Stimulated activated CD4-positive, alpha-beta T cell treated with anti-CD3 and anti-CD28 coated beads, Interleukin-4, amount 100 ng/mL, for 48 hours (primary cell): ENCODE measurements around the gene SELENOM.
"Not testable (repeated sequence)": the region's sequence is repeated elsewhere in the genome, so short reads cannot be mapped to it uniquely, and the experiment has no call there.

Experiments used
- DNase-seq, 2 donors: peaks; one replicate each; pipeline ENCODE4 v3.0.0-alpha.2; 2020; ENCODE audit warnings: low read depth in 2 of 2

The SELENOM gene

GRCh38 chr22:31133911-31134310 lies 26.5 kb upstream of the SELENOM start:
- no peak for DNase-seq

GRCh38 chr22:31130873-31131272 lies 23.5 kb upstream of the SELENOM start:
- DNase-seq, result no peak

DNA sequence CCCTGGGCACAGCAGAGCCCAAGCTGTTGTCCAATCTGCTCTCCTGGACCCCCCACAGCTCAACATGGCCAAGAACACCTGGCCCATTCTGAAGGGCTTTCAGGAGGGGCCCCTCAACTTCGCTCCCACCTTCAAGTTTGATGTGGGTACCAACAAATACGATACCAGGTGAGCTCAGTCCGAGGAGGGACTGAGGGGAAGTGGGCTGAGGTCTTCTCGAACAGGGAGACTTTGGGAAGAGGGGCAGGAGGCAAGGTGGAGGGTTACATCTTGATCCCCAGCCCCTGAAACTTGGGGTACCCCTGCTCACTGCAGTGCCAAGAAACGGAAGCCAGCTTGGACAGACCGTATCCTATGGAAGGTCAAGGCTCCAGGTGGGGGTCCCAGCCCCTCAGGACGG lies 20.8 kb upstream of the SELENOM start:
- no peak for DNase-seq

GRCh38 chr22:31127181-31127772 lies 19.9 kb upstream of the SELENOM start:
- no peak for DNase-seq

DNA sequence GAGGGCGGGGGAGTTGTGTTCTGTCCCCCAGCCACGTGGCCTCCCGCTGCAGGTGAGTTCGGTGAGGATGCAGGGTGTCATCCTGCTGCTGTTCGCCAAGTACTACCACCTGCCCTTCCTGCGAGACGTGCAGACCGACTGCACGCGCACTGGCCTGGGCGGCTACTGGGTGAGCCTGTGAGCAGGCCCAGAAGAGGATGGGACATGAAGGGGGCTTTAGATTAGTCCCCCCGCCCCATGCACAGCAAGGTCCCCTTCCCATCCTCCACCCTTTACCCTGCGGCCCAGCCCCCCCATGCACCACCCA lies 19.5 kb upstream of the SELENOM start:
- DNase-seq, result no peak

DNA sequence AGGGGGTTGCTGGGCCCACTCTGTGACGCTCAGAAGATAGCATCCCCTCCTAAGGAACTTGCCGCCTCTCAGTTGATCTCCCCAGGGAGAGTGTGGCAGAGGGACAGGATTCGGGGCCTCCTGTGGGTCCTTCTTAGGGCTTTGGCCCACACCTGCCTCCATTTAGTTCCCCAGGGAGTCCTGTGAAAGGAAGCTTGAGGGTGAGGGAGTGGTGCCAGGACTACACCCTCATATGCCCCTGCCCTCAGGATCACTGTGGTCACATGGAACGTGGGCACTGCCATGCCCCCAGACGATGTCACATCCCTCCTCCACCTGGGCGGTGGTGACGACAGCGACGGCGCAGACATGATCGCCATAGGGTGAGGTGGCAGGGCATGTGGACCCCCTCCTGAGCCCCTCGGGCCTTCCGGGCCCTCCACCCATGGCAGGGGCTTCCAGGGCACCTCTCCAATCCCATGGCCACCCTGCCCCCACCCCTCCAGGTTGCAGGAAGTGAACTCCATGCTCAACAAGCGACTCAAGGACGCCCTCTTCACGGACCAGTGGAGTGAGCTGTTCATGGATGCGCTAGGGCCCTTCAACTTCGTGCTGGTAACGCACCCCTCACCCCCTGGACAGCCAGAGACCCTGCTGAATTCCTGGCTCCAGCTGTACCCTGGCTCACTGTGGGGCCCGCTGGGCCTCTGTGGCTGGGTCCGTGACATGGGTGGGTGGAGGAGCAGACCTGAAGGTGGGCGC lies 18.9 kb upstream of the SELENOM start:
- DNase-seq, result no peak

DNA sequence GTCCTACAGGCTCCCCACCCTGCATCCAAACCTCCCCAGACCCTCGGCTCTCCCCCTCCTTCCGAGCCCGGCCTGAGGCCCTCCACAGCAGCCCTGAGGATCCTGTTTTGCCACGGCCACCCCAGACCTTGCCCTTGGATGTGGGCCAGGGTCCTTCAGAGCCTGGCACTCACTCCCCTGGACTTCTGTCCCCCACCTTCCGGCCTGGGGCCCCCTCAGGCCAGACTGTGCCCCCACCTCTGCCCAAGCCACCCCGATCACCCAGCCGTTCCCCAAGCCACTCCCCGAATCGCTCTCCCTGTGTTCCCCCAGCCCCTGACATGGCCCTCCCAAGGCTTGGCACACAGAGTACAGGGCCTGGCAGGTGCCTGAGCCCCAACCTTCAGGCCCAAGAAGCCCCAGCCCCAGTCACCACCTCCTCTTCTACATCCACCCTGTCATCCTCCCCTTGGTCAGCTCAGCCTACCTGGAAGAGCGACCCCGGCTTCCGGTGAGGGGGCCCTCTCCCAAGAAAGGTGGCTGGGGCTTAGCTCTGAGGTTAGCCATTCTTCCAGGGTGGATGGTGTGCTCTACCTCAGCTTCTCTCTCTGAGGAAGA lies 18.3 kb upstream of the SELENOM start:
- DNase-seq, result no peak

GRCh38 chr22:31124811-31125465 lies 17.6 kb upstream of the SELENOM start:
- no peak for DNase-seq

DNA sequence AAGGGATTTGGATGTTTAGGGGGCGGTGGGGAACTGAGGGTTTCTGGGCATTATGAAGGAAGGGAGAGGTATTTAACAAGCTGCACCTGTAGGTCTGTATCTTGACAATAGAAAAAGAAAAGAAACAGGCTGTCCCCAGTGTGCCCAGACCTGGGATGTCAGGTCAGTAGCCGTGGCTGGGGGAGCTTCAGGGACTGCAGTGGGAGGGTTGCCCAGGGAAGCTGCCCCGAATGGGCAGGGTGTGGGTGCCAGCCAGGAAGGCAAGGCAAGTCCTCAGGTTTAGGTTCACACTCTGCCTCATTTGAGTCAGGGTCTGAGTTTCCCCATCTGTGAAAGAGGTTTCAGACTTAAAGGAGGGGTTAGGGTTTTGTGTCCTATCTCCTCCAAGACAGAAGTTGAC lies 16.9 kb upstream of the SELENOM start:
- DNase-seq, result no peak

DNA sequence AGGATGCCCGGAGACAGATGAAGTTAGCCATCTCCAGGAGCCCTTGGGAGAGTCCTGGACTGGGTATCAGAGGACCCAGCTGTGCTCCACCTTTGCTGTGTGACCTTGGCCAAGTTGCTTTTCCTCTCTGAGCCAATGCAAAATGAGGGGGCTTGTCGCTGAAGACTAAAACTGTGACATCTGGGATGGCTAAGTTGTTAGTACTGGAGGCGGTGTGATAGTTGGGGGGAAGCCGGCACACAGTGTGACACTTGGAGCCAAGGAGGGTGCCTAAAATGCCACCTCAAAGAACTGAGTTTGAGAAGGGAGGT lies 15.9 kb upstream of the SELENOM start:
- DNase-seq, result no peak

GRCh38 chr22:31122532-31123291 lies 15.3 kb upstream of the SELENOM start, which contains the start of gene INPP5J:
Gene INPP5J (plus strand): TSS chr22:31122966. CDS start chr22:31123015, 49 bp downstream.
- no peak for DNase-seq

- no peak for DNase-seq
These were observed 14.8 kb upstream of the SELENOM start for GRCh38 chr22:31122196-31122531.

GRCh38 chr22:31121403-31121802 lies 14.0 kb upstream of the SELENOM start:
- DNase-seq, result no peak

DNA sequence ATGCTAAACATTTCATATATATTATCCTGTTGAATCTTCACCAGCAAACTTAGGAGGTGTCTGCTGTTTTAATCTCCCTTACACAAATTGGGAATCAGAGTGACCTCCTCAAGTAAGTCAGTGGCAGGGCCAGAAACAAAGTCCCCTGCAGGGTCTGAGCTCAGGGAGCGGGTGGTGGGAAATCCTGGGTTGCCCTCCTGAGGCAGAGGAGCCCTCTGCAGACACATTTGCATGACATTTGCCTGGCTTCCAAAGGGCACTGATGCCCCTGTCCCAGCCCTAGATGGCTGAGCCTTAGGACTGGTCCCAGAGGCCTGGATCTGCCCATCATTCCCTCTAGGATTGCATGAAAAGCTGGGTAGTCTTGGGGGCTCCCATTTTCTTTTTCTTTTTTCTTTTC lies 13.3 kb upstream of the SELENOM start:
- no peak for DNase-seq

- DNase-seq, result no peak
These were observed 12.9 kb upstream of the SELENOM start for GRCh38 chr22:31120230-31120629.

- no peak for DNase-seq
These were observed 11.8 kb upstream of the SELENOM start for GRCh38 chr22:31119026-31119717.

DNA sequence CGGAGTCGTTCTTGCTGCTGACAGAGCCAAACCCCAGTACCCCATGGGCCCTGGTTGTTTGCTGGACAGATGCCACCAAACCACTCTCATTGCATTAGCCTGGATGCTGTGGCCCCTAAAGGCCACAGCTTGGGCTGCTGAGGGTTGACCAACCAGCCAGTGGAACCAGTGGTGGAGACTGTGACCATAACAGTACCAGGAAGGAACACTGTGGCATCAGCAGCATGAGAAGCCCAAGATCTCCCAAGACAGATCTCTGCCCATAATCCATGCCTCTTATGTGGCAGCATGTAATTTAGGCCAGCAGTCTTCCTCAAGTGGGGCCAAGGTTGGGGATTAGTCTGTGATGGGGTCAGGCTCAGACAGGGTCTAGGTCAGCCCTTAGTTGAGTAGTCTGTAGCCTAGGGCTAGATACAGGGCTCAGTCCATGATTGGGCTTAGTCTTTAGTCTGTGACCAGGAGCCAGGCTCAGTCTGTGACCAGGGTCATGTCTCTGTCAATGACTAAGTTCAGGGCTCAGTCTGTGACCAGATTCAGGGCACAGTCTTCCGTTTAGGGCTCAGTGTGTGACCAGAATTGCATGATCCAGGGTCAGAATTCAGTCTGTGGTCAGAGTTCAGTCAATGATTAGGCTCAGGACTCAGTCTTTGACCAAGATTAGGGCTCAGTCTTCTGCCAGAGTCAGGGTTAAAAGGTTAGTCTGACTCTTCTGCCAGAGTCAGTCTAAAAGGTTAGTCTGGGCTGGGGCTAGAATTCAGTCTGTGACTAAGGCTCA lies 10.9 kb upstream of the SELENOM start:
- DNase-seq, result no peak

GRCh38 chr22:31112547-31113091 lies 5.3 kb upstream of the SELENOM start:
- DNase-seq, result not testable (repeated sequence)

DNA sequence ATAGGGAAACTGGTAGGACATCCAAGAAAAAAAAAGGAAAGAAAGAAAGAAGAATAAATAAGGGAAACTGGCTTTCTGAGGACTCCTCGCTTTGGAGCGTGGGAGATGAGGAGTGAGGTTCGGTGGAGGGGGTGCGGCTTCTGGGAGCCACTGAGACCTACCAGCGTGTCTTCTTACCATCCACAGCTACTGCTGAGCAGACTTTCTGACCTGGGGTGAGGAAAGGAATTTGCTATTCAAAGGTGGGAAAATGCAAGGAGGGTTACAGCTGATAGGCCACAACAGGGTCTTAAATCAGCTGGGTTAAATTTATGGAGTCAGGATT lies 488 bp upstream of the SELENOM start:
- no peak for DNase-seq

GRCh38 chr22:31106731-31107177 lies 614 bp downstream of the SELENOM start:
- no peak for DNase-seq
